ENCODE results near the gene ESYT3. TPM values are rescaled to one million over a fixed set of nuclear protein-coding genes. Genes with fewer than 3 reads are reported as not detected.

ESYT3 gene
- total and polyA plus RNA-seq, 2 of the 8 experiments (the other 6 are each of a cell fraction or from before 2014, with no cell fraction given): 4.4 to 7.3 TPM

- H2BK12ac ChIP-seq (ENCODE audit: low read depth, low read length): no peak overlapping the region
- no peak for TF ChIP-seq SIN3A (conservative IDR thresholded peaks at IDR 0.05 in 1 of 2, IDR thresholded peaks at IDR 0.05 in 1 of 2; ENCODE audit: low read depth in 1 of 2, low read length in 2 of 2)
- TF ChIP-seq E2F6 (IDR thresholded peaks at IDR 0.05): no peak
- no peak for TF ChIP-seq CHD2 (IDR thresholded peaks at IDR 0.05; ENCODE audit: low read length)
- TF ChIP-seq BRCA1 (IDR thresholded peaks at IDR 0.05; ENCODE audit: low read depth, low read length): no peak
- no peak for TF ChIP-seq RXRA (IDR thresholded peaks at IDR 0.05; ENCODE audit: insufficient read depth, low read depth, low read length)
- TF ChIP-seq TAF1 (IDR thresholded peaks at IDR 0.05; ENCODE audit: low read depth, low read length): no peak
- no peak for TF ChIP-seq MAX (IDR thresholded peaks at IDR 0.05)
- TF ChIP-seq CTBP2 (IDR thresholded peaks at IDR 0.05; ENCODE audit: borderline replicate concordance, insufficient read depth, insufficient read length, low read length): no peak
- TF ChIP-seq KDM5A (IDR thresholded peaks at IDR 0.05; ENCODE audit: low read length): no peak
- TF ChIP-seq BCL11A (IDR thresholded peaks at IDR 0.05; ENCODE audit: low read depth in 2 of 2, low read length in 2 of 2): no peak
- TF ChIP-seq KDM4A (IDR thresholded peaks at IDR 0.05; ENCODE audit: low read depth, low read length, severe bottlenecking): no peak
- TF ChIP-seq POU5F1 (IDR thresholded peaks at IDR 0.05; ENCODE audit: low read depth, low read length): no peak
Measured at GRCh38 chr3:138418601-138419206, 15.7 kb upstream of the ESYT3 start.

More at GRCh38 chr3:138418601-138419206, 15.7 kb upstream of the ESYT3 start:
- Histone ChIP-seq H3K79me2 (ENCODE audit: control insufficient read depth in 1 of 2, insufficient read depth in 2 of 2, low read length in 2 of 2) (no peaks in the 10 kb centered on the region), H3K9ac (replicated peaks in 1 of 4; ENCODE audit: extremely low read depth in 1 of 4, low read depth in 3 of 4, low read length in 3 of 4) (no peak overlapping the region), H4K91ac (replicated peaks; ENCODE audit: insufficient read length, low read length) (no peak overlapping the region), H3K27ac (ENCODE audit: low read depth, low read length) (no peak overlapping the region), H4K5ac (ENCODE audit: insufficient read length, low read depth, low read length) (no peak overlapping the region), H2BK5ac (ENCODE audit: low read depth, low read length) (no peak overlapping the region), H3K4me3 (ENCODE audit: extremely low read depth in 1 of 4, insufficient read depth in 2 of 4, low read depth in 3 of 4, low read length in 4 of 4) (no peak overlapping the region), H2BK20ac (ENCODE audit: low read length) (no peak overlapping the region), H3K4me1 (replicated peaks in 1 of 4; ENCODE audit: control insufficient read depth in 3 of 4, insufficient read depth in 4 of 4, low read length in 3 of 4) (peaks cover 0 to 4% (median 1%) of the 10 kb centered on the region in 4 experiments; a peak in 4 of 7 replicates), H3K9me3 (ENCODE audit: insufficient read depth in 2 of 2, low read depth in 1 of 2, low read length in 1 of 2) (peaks cover 2 to 4% of the 10 kb centered on the region in 2 experiments; a peak in 2 of 4 replicates), H3K4me2 (ENCODE audit: insufficient read depth in 1 of 2, low read depth in 2 of 2, low read length in 2 of 2) (no peak overlapping the region), H2AK5ac (ENCODE audit: low read depth, low read length) (no peak overlapping the region), H3K23ac (ENCODE audit: insufficient read length) (no peak overlapping the region), H4K20me1 (replicated peaks in 1 of 2; ENCODE audit: control insufficient read depth in 1 of 2, insufficient read depth in 2 of 2, low read length in 2 of 2) (no peaks in the 10 kb centered on the region), H3K4ac (replicated peaks; ENCODE audit: insufficient read length, low read depth, low read length) (no peak overlapping the region), H3K36me3 (ENCODE audit: control insufficient read depth in 2 of 4, insufficient read depth in 4 of 4, low read length in 3 of 4) (no peaks in the 10 kb centered on the region), H3K23me2 (ENCODE audit: low read depth, low read length) (no peaks in the 10 kb centered on the region), H2BK15ac (ENCODE audit: low read length) (0 out of 2 replicates have a peak overlapping the region, but pooled peaks have one; percentile 83), H3K18ac (ENCODE audit: extremely low read depth, low read length) (no peak overlapping the region), H3K27me3 (replicated peaks in 1 of 4; ENCODE audit: control insufficient read depth in 3 of 4, extremely low read depth in 1 of 4, insufficient read depth in 3 of 4, low read length in 3 of 4) (no peaks in the 10 kb centered on the region), H2BK120ac (replicated peaks; ENCODE audit: low read depth, low read length) (no peak overlapping the region), H4K8ac (ENCODE audit: extremely low read depth, insufficient read depth, low read length) (0 out of 2 replicates have a peak overlapping the region, but pooled peaks have one; percentile 16), H3K79me1 (ENCODE audit: low read depth, low read length) (no peaks in the 10 kb centered on the region), H2AFZ (ENCODE audit: low read length) (no peak overlapping the region), H3K56ac (replicated peaks; ENCODE audit: insufficient read length, low read depth, low read length) (no peak overlapping the region), H3K14ac (ENCODE audit: insufficient read length) (no peak overlapping the region)
- DNase-seq (ENCODE audit: low read depth in 1 of 2, low spot score in 2 of 2): no peak
- FAIRE-seq: no peak
- WGBS, 2 experiments (ENCODE audit: extremely low coverage in 1 of 2, insufficient coverage in 1 of 2, insufficient read length in 1 of 2, insufficient replicate concordance in 2 of 2, low coverage in 1 of 2, low lambda C conversion rate in 2 of 2, missing lambda C conversion rate in 1 of 2): 90% methylated on average over 5 of the region's 5 CpGs; no CpG with 5 or more reads in 1 of the 2 experiments
- CTCF ChIA-PET (ENCODE audit: partially characterized antibody): interaction anchor here (0.7 to 4.0 kb wide), 27 partner anchors 8 to 562 kb away, joined by 3 to 37 read pairs (median 5); partner anchors contain the start of genes CEP70 and ESYT3
- POLR2A ChIA-PET (ENCODE audit: partially characterized antibody): interaction anchor here (0.7 to 2.0 kb wide), 5 partner anchors 11 to 155 kb away, joined by 3 to 8 read pairs (median 4); partner anchors contain the start of genes ESYT3 and MRAS

All from H1 (cell line).